IgD-negative memory B cell (primary cell): ENCODE data around the gene SST. TPM values are rescaled to one million over a fixed set of nuclear protein-coding genes. Genes with fewer than 3 reads are reported as not detected.

Experiments used
- H3K27ac Mint-ChIP-seq, 3 donors: one replicate each; pipeline ENCODE4 v1.8.0; 2020 to 2022; ENCODE audit warnings: mild to moderate bottlenecking in 3 of 3, mixed read lengths in 3 of 3, moderate library complexity in 1 of 3
- H3K27me3 Mint-ChIP-seq: one replicate; pipeline ENCODE4 v1.8.0; 2021; ENCODE audit warnings: mixed read lengths
- H3K36me3 Mint-ChIP-seq: one replicate; pipeline ENCODE4 v1.8.0; 2020; ENCODE audit warnings: mild to moderate bottlenecking, mixed read lengths
- H3K4me1 Mint-ChIP-seq, 3 donors: one replicate each; pipeline ENCODE4 v1.8.0; 2020 to 2022; ENCODE audit warnings: mixed read lengths in 3 of 3, mild to moderate bottlenecking in 1 of 3
- H3K4me3 Mint-ChIP-seq, 4 donors: one replicate each; pipeline ENCODE4 v1.8.0; 2020 to 2022; ENCODE audit warnings: mild to moderate bottlenecking in 4 of 4, mixed read lengths in 4 of 4, moderate library complexity in 3 of 4
- H3K9me3 Mint-ChIP-seq, 3 donors: one replicate each; pipeline ENCODE4 v1.8.0; 2020 to 2021; ENCODE audit warnings: mixed read lengths in 3 of 3, mild to moderate bottlenecking in 1 of 3
- polyA plus RNA-seq: library from polyadenylated mRNA; unstranded; fragments of 300-500 nt; fragmentation: Illumina TruSeq; gene quantifications from one replicate; pipeline ENCODE4 v1.2.3, GENCODE V29; 2021

Gene SST
- polyA plus RNA-seq, 1 donor from 2014 or later = not detected

- Mint-ChIP-seq H3K27ac (no peak overlapping the region), H3K9me3 (no peaks in the 10 kb centered on the region), H3K27me3 (peaks cover 8% of the 10 kb centered on the region), H3K36me3 (no peaks in the 10 kb centered on the region), H3K4me1 (peaks cover 0 to 1% (median 0%) of the 10 kb centered on the region in 3 donors), H3K4me3 (no peak overlapping the region)
These were observed 43.6 kb downstream of the SST start for GRCh38 chr3:187626581-187626980.

- H3K27ac Mint-ChIP-seq = no peak overlapping the region
- H3K4me3 Mint-ChIP-seq = no peak overlapping the region
- H3K9me3 Mint-ChIP-seq = no peaks in the 10 kb centered on the region
- no peaks in the 10 kb centered on the region for H3K36me3 Mint-ChIP-seq
- H3K4me1 Mint-ChIP-seq = peaks cover 0 to 1% (median 0%) of the 10 kb centered on the region in 3 donors
- peaks cover 6% of the 10 kb centered on the region for H3K27me3 Mint-ChIP-seq
These were observed 45.6 kb downstream of the SST start for GRCh38 chr3:187624588-187624987.

GRCh38 chr3:187623285-187623814 is 46.8 kb downstream of the SST start:
- H3K27me3 Mint-ChIP-seq = peaks cover 6% of the 10 kb centered on the region
- no peaks in the 10 kb centered on the region for H3K36me3 Mint-ChIP-seq
- peaks cover 0 to 1% (median 0%) of the 10 kb centered on the region in 3 donors for H3K4me1 Mint-ChIP-seq
- no peaks in the 10 kb centered on the region for H3K9me3 Mint-ChIP-seq
- H3K27ac Mint-ChIP-seq = no peak overlapping the region
- H3K4me3 Mint-ChIP-seq = no peak overlapping the region

GRCh38 chr3:187621881-187622280 is 48.3 kb downstream of the SST start:
- no peaks in the 10 kb centered on the region for H3K36me3 Mint-ChIP-seq
- H3K27me3 Mint-ChIP-seq = peaks cover 6% of the 10 kb centered on the region
- no peak overlapping the region for H3K4me3 Mint-ChIP-seq
- no peak overlapping the region for H3K27ac Mint-ChIP-seq
- no peaks in the 10 kb centered on the region for H3K4me1 Mint-ChIP-seq
- no peaks in the 10 kb centered on the region for H3K9me3 Mint-ChIP-seq

GRCh38 chr3:187619461-187619860 is 50.7 kb downstream of the SST start:
- H3K4me3 Mint-ChIP-seq = no peak overlapping the region
- no peaks in the 10 kb centered on the region for H3K4me1 Mint-ChIP-seq
- H3K27ac Mint-ChIP-seq = no peak overlapping the region
- peaks cover 6% of the 10 kb centered on the region for H3K27me3 Mint-ChIP-seq
- H3K36me3 Mint-ChIP-seq = no peaks in the 10 kb centered on the region
- H3K9me3 Mint-ChIP-seq = no peaks in the 10 kb centered on the region

Other genes starting within 250 kb of the SST start
- not detected for gene RTP2, start 32.2 kb upstream of the SST start, polyA plus RNA-seq
- 3.1 TPM for gene BCL6, start 75.1 kb upstream of the SST start, polyA plus RNA-seq